ENCODE data around the gene ESPNL.
A peak's percentile ranks its signal among the peaks of the same experiment; 100 is the strongest.
"Not testable (repeated sequence)": the region's sequence is repeated elsewhere in the genome, so short reads cannot be mapped to it uniquely, and the experiment has no call there.

The ESPNL gene

DNA sequence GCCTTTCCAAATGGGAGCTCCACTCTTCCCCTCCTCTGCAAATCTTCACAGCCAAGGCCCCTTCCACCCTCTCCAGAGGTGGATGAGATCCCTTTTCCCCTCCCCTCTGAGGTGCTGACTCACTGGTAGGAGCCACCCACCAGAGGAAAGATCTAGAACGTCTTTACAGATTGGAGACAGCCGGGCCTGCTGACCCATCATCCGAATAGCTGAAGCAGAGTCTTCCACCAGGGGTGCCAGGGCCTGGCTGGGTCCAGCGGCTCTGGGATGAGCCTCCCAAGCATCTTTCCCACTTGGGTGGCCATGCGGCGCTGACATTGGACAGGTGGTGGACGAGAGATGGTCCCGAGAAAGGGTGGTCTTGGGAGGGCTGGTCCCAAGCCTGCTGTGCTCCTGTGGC, 67.6 kb downstream of the ESPNL start:
- TF ChIP-seq, protein P1, sequence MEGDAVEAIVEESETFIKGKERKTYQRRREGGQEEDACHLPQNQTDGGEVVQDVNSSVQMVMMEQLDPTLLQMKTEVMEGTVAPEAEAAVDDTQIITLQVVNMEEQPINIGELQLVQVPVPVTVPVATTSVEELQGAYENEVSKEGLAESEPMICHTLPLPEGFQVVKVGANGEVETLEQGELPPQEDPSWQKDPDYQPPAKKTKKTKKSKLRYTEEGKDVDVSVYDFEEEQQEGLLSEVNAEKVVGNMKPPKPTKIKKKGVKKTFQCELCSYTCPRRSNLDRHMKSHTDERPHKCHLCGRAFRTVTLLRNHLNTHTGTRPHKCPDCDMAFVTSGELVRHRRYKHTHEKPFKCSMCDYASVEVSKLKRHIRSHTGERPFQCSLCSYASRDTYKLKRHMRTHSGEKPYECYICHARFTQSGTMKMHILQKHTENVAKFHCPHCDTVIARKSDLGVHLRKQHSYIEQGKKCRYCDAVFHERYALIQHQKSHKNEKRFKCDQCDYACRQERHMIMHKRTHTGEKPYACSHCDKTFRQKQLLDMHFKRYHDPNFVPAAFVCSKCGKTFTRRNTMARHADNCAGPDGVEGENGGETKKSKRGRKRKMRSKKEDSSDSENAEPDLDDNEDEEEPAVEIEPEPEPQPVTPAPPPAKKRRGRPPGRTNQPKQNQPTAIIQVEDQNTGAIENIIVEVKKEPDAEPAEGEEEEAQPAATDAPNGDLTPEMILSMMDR (IDR thresholded peaks at IDR 0.05; ENCODE audit: unreplicated experiment in 3 of 3), result no peak
- Mint-ChIP-seq H3K27ac (no peak overlapping the region), H3K4me1 (peaks cover 13% of the 10 kb centered on the region), H3K4me3 (no peak overlapping the region), H3K27me3 (ENCODE audit: low read depth) (peaks cover 27% of the 10 kb centered on the region), H3K9me3 (no peaks in the 10 kb centered on the region), H3K36me3 (ENCODE audit: low read depth) (peaks cover 30% of the 10 kb centered on the region)

DNA sequence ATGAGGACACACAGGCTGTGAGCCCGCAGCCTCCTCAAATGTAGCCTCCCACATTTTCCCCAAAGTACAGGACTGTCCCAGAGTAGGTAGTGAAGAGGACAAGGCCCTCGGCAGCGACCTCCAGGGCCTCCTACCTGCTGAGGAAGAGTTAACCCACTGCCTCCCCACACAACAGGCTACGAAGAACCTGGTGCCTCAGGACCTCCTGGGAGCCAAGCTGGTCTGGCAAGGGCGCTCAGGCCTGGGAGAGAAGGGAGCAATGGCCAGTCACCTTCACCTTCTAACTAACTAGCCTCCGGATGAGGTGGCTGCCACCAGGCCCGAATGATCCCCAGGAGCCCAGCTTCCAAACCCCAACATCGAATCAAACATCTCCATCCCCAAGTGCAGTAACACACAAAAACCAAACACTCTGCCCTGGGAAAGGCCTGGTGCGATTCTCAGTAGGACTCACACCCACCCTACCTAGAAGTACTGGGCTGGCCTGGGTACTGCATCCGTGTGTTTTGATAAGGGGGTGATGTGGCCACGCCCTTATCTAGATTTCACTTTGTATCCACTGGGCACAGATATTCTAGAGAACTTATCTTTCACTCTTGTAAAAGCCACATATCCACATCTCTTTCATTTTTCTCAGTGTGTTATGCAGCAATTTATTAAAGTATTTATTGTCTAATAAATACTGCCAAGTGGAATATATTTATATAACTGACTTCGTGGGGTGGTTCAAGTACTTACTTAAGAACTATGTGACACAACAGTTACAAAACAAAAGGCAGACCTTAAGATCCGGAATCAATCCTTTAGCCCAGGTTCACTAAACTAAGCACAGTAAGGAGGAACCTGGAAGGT, 68.3 kb downstream of the ESPNL start:
- Mint-ChIP-seq H3K4me3 (no peak overlapping the region), H3K4me1 (peaks cover 13% of the 10 kb centered on the region), H3K27ac (peak overlapping the region in 2 of 3 experiments; percentile 11 to 28), H3K9me3 (no peaks in the 10 kb centered on the region), H3K27me3 (ENCODE audit: low read depth) (peaks cover 20% of the 10 kb centered on the region), H3K36me3 (ENCODE audit: low read depth) (peaks cover 37% of the 10 kb centered on the region)
- TF ChIP-seq, protein P1 (IDR thresholded peaks at IDR 0.05; ENCODE audit: unreplicated experiment in 3 of 3), result no peak

DNA sequence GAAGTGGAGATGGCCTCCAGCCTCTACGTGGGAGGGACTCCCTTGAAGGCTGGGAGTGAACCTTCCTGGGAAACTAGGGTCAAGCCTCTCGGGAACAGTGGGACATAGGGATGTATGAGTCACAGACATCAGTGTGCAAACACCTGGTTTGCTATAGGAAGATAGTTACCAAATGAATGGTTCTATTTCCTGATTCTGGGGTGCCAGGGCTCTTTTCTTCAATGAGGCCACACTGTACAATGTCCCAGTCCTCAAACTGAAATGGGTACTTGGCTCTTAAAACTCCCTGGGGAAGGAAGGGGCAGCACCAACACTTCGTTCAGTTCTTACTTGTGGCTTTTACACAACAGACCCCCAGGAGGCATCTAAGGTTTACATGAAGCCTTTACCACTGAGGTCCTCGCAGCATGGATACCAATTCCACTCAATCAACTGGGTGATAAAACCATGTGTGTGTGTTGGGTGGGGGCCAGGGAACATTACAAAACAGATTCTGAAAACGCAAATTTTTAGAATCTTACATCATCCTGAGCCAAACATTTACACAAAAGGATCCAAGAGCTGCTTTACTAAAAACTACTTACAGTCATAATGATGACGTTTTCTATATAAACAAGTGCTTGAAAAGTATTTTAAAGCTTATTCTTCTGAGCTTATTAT, 69.0 kb downstream of the ESPNL start:
- Mint-ChIP-seq H3K9me3 (no peaks in the 10 kb centered on the region), H3K4me1 (peaks cover 13% of the 10 kb centered on the region), H3K27ac (peak overlapping the region; percentile 11 to 88 (median 83)), H3K4me3 (no peak overlapping the region), H3K36me3 (ENCODE audit: low read depth) (peaks cover 44% of the 10 kb centered on the region), H3K27me3 (ENCODE audit: low read depth) (peaks cover 18% of the 10 kb centered on the region)
- TF ChIP-seq, protein P1 (IDR thresholded peaks at IDR 0.05; ENCODE audit: unreplicated experiment in 3 of 3), result no peak

DNA sequence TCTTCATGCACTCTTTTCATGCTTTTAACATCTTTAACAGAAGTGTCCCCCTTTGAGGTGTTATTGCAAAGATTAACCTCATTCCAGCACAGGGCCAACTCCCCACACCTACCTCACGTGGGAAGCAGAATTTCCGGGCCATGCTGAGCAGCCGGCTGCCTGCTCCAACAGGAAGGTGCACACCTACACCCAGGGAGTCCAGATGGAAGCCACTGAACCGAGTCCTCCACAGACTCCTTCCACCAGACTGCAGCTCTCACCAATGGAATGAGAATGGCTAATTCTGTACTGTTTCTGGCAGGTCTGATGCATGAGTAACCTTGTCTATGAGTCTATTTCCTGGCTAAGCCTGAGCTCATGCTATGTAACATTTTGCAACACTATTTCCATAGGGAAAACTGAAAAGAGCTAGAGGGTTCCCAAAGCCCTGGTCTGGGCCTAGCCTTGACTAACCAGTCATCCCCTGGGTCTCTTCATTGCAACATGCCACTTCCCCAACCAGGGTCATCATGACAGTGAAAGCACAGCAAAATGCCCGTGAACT, 69.6 kb downstream of the ESPNL start:
- H3K4me1 Mint-ChIP-seq, result peaks cover 12% of the 10 kb centered on the region
- TF ChIP-seq, protein P1 (IDR thresholded peaks at IDR 0.05; ENCODE audit: unreplicated experiment in 3 of 3), result no peak
- peaks cover 48% of the 10 kb centered on the region for H3K36me3 Mint-ChIP-seq (ENCODE audit: low read depth)

DNA sequence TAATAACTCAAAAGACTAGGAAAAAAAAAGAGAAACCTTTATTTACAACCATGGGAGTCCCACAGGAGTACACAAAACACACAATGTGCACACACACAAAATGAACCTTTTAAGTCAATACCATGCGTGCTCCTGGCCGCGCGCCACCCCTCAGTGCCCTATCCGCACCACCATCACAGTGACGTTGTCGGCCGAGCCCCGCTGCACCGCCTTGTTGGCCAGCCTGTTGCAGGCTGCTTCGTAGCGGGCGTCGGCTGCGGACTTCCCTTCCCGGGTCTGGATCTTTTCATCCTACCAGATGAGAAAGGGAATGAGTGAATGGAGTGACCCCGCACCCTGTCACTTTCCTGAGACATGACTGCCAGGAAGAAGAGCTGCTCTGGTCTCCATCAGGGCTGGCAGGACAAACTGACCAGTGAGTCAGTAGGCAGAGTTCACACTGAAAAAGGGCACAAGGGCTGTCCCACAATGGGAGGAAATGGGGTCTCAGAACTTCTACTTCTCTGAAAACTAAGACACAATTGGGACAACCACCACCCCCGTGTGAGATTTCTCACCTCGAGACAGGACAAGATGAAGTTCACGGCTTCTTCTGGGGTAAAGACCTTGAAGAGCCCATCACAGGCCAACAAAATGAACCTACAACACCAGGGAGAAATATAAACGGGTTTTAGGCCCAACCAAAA, 70.4 kb downstream of the ESPNL start:
- Mint-ChIP-seq H3K27ac (peak overlapping the region; percentile 83 to 93 (median 88)), H3K27me3 (ENCODE audit: low read depth) (peaks cover 5% of the 10 kb centered on the region), H3K36me3 (ENCODE audit: low read depth) (peaks cover 48% of the 10 kb centered on the region), H3K9me3 (no peaks in the 10 kb centered on the region), H3K4me1 (peaks cover 7% of the 10 kb centered on the region), H3K4me3 (no peak overlapping the region)
- TF ChIP-seq, protein P1 (IDR thresholded peaks at IDR 0.05; ENCODE audit: unreplicated experiment in 3 of 3), result no peak

More for the DNA sequence above, 69.6 kb downstream of the ESPNL start:
- Mint-ChIP-seq H3K27me3 (ENCODE audit: low read depth) (peaks cover 12% of the 10 kb centered on the region), H3K9me3 (no peaks in the 10 kb centered on the region), H3K27ac (peak overlapping the region; percentile 83 to 93 (median 88)), H3K4me3 (no peak overlapping the region)

DNA sequence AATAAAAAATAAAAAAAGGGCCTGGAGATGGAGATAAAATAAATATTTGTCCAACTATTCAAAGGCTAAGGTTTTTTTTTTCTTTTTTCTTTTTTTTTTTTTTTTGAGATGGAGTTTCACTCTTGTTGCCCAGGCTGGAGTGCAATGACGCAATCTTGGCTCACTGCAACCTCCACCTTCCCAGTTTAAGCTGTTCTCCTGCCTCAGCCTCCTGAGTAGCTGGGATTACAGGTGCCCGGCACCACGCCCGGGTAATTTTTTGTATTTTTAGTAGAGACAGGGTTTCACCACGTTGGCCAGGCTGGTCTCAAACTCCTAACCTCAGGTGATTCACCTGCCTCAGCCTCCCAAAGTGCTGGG, 70.9 kb downstream of the ESPNL start:
- H3K36me3 Mint-ChIP-seq (ENCODE audit: low read depth), result peaks cover 48% of the 10 kb centered on the region
- H3K9me3 Mint-ChIP-seq; H3K27ac Mint-ChIP-seq; H3K27me3 Mint-ChIP-seq (ENCODE audit: low read depth); H3K4me3 Mint-ChIP-seq; H3K4me1 Mint-ChIP-seq: not testable (repeated sequence)

Data from nephron (organoid).